ENCODE data around the gene ADARB1. TPM values are rescaled to one million over a fixed set of nuclear protein-coding genes. Genes with fewer than 3 reads are reported as not detected.

ADARB1 gene
- total RNA-seq, 1 experiment from 2014 or later = 12.1 TPM

GRCh38 chr21:45154511-45155508 is 80.4 kb downstream of the ADARB1 start:
- Histone ChIP-seq H3K27ac (no peak overlapping the region), H4K20me1 (ENCODE audit: insufficient read depth) (no peaks in the 10 kb centered on the region), H3K36me3 (ENCODE audit: low read depth) (no peaks in the 10 kb centered on the region), H3K4me1 (replicated peaks; ENCODE audit: insufficient read depth) (no peaks in the 10 kb centered on the region), H3K4me3 (no peak overlapping the region), H3K9me2 (ENCODE audit: insufficient read depth) (no peaks in the 10 kb centered on the region), H3K9me3 (ENCODE audit: insufficient read depth, low read depth) (no peaks in the 10 kb centered on the region), H3K27me3 (ENCODE audit: insufficient read depth, low read depth) (no peaks in the 10 kb centered on the region), H3K79me2 (ENCODE audit: low read depth) (no peaks in the 10 kb centered on the region), H3K4me2 (no peak overlapping the region), H2AFZ (no peak overlapping the region), H3F3A (ENCODE audit: insufficient read depth, low read depth) (no peaks in the 10 kb centered on the region)
- CTCF ChIA-PET = no interaction called here
- no peak for TF ChIP-seq CTCF (conservative IDR thresholded peaks at IDR 0.05)
- TF ChIP-seq EZH2 (IDR thresholded peaks at IDR 0.05; ENCODE audit: low read depth) = no peak
- no TSS peak for BruUV-seq (replicated peaks)
- DNase-seq = no peak
- POLR2A ChIA-PET (ENCODE audit: unreplicated experiment) = no interaction called here
- intact Hi-C loops (cut with micrococcal nuclease; ENCODE audit: unreplicated experiment) = no loop called here

- CTCF ChIA-PET = no interaction called here
- DNase-seq = no peak
Observed at GRCh38 chr21:45155910-45156309, 81.5 kb downstream of the ADARB1 start.

GRCh38 chr21:45156459-45156858 is 82.1 kb downstream of the ADARB1 start:
- no peaks in the 10 kb centered on the region for H3K9me2 ChIP-seq (ENCODE audit: insufficient read depth)
- no peak overlapping the region for H3K4me2 ChIP-seq
- POLR2A ChIA-PET (ENCODE audit: unreplicated experiment) = no interaction called here
- no peaks in the 10 kb centered on the region for H3K4me1 ChIP-seq (replicated peaks; ENCODE audit: insufficient read depth)
- no peak overlapping the region for H3K27ac ChIP-seq
- H3K9me3 ChIP-seq (ENCODE audit: insufficient read depth, low read depth) = no peaks in the 10 kb centered on the region
- no TSS peak for BruUV-seq (replicated peaks)
- CTCF ChIA-PET = no interaction called here
- H3K27me3 ChIP-seq (ENCODE audit: insufficient read depth, low read depth) = no peaks in the 10 kb centered on the region
- no peaks in the 10 kb centered on the region for H3F3A ChIP-seq (ENCODE audit: insufficient read depth, low read depth)
- no peaks in the 10 kb centered on the region for H3K79me2 ChIP-seq (ENCODE audit: low read depth)
- intact Hi-C loops (cut with micrococcal nuclease; ENCODE audit: unreplicated experiment) = no loop called here
- TF ChIP-seq CTCF (conservative IDR thresholded peaks at IDR 0.05) (no peak), EZH2 (IDR thresholded peaks at IDR 0.05; ENCODE audit: low read depth) (no peak)
- no peaks in the 10 kb centered on the region for H4K20me1 ChIP-seq (ENCODE audit: insufficient read depth)
- DNase-seq = no peak
- no peak overlapping the region for H2AFZ ChIP-seq
- no peaks in the 10 kb centered on the region for H3K36me3 ChIP-seq (ENCODE audit: low read depth)
- no peak overlapping the region for H3K4me3 ChIP-seq

More at GRCh38 chr21:45155910-45156309, 81.5 kb downstream of the ADARB1 start:
- Histone ChIP-seq H3K9me2 (ENCODE audit: insufficient read depth) (no peaks in the 10 kb centered on the region), H3K27ac (no peak overlapping the region), H3K4me3 (no peak overlapping the region), H3K27me3 (ENCODE audit: insufficient read depth, low read depth) (no peaks in the 10 kb centered on the region), H3K9me3 (ENCODE audit: insufficient read depth, low read depth) (no peaks in the 10 kb centered on the region), H3K4me2 (no peak overlapping the region), H2AFZ (no peak overlapping the region), H3K79me2 (ENCODE audit: low read depth) (no peaks in the 10 kb centered on the region), H4K20me1 (ENCODE audit: insufficient read depth) (no peaks in the 10 kb centered on the region), H3K36me3 (ENCODE audit: low read depth) (no peaks in the 10 kb centered on the region), H3F3A (ENCODE audit: insufficient read depth, low read depth) (no peaks in the 10 kb centered on the region), H3K4me1 (replicated peaks; ENCODE audit: insufficient read depth) (no peaks in the 10 kb centered on the region)
- intact Hi-C loops (cut with micrococcal nuclease; ENCODE audit: unreplicated experiment) = no loop called here
- POLR2A ChIA-PET (ENCODE audit: unreplicated experiment) = no interaction called here
- BruUV-seq (replicated peaks) = no TSS peak
- TF ChIP-seq EZH2 (IDR thresholded peaks at IDR 0.05; ENCODE audit: low read depth) = no peak
